ENCODE measurements around the gene GARNL3. TPM values are rescaled to one million over a fixed set of nuclear protein-coding genes. Genes with fewer than 3 reads are reported as not detected.

Gene GARNL3
- total RNA-seq, 1 donor from 2014 or later: 59.1 TPM

GRCh38 chr9:127267793-127268525 lies 3.4 kb downstream of the GARNL3 start:
- no peak for FAIRE-seq
- DNase-seq (ENCODE audit: low spot score in 2 of 2): no peak

- FAIRE-seq (peak; percentile 52), DNase-seq (ENCODE audit: low spot score in 2 of 2) (no peak)
Observed at GRCh38 chr9:127269449-127269848, 4.9 kb downstream of the GARNL3 start.

- no peak for DNase-seq (ENCODE audit: low spot score in 2 of 2)
- FAIRE-seq: no peak
Observed at GRCh38 chr9:127273326-127273725, 8.8 kb downstream of the GARNL3 start.

GRCh38 chr9:127277099-127277498 lies 12.5 kb downstream of the GARNL3 start:
- DNase-seq (ENCODE audit: low spot score in 2 of 2): no peak
- FAIRE-seq: no peak

- no peak for DNase-seq (ENCODE audit: low spot score in 2 of 2)
- FAIRE-seq: peak; percentile 61
Observed at GRCh38 chr9:127277770-127278169, 13.2 kb downstream of the GARNL3 start.

- no peak for DNase-seq (ENCODE audit: low spot score in 2 of 2)
Observed at GRCh38 chr9:127278372-127278771, 13.8 kb downstream of the GARNL3 start.

GRCh38 chr9:127279717-127280285 lies 15.2 kb downstream of the GARNL3 start:
- DNase-seq (ENCODE audit: low spot score in 2 of 2) (no peak), FAIRE-seq (no peak)

More at GRCh38 chr9:127278372-127278771, 13.8 kb downstream of the GARNL3 start:
- FAIRE-seq: no peak

- FAIRE-seq: no peak
- no peak for DNase-seq (ENCODE audit: low spot score in 2 of 2)
Observed at GRCh38 chr9:127280880-127281660, 16.5 kb downstream of the GARNL3 start.

- no peak for FAIRE-seq
- no peak for DNase-seq (ENCODE audit: low spot score in 2 of 2)
Observed at GRCh38 chr9:127281891-127282290, 17.3 kb downstream of the GARNL3 start.

GRCh38 chr9:127282611-127283010 lies 18.0 kb downstream of the GARNL3 start:
- no peak for DNase-seq (ENCODE audit: low spot score in 2 of 2)

GRCh38 chr9:127283135-127283534 lies 18.6 kb downstream of the GARNL3 start:
- DNase-seq (ENCODE audit: low spot score in 2 of 2) (no peak), FAIRE-seq (no peak)

More at GRCh38 chr9:127282611-127283010, 18.0 kb downstream of the GARNL3 start:
- FAIRE-seq: no peak

- DNase-seq (ENCODE audit: low spot score in 2 of 2) (no peak), FAIRE-seq (peak; percentile 24)
Observed at GRCh38 chr9:127283917-127284497, 19.4 kb downstream of the GARNL3 start.

- no peak for FAIRE-seq
- no peak for DNase-seq (ENCODE audit: low spot score in 2 of 2)
Observed at GRCh38 chr9:127285965-127286364, 21.4 kb downstream of the GARNL3 start.

- DNase-seq (ENCODE audit: low spot score in 2 of 2): no peak
- no peak for FAIRE-seq
Observed at GRCh38 chr9:127290561-127291065, 26.0 kb downstream of the GARNL3 start.

- DNase-seq (ENCODE audit: low spot score in 2 of 2) (no peak), FAIRE-seq (no peak)
Observed at GRCh38 chr9:127291246-127291778, 26.7 kb downstream of the GARNL3 start.

- no peak for DNase-seq (ENCODE audit: low spot score in 2 of 2)
- no peak for FAIRE-seq
Observed at GRCh38 chr9:127292415-127292814, 27.8 kb downstream of the GARNL3 start.

GRCh38 chr9:127293328-127293727 lies 28.8 kb downstream of the GARNL3 start:
- FAIRE-seq (no peak), DNase-seq (ENCODE audit: low spot score in 2 of 2) (no peak)

- DNase-seq (ENCODE audit: low spot score in 2 of 2) (no peak), FAIRE-seq (no peak)
Observed at GRCh38 chr9:127293767-127294166, 29.2 kb downstream of the GARNL3 start.

- DNase-seq (ENCODE audit: low spot score in 2 of 2) (no peak), FAIRE-seq (no peak)
Observed at GRCh38 chr9:127295005-127295404, 30.4 kb downstream of the GARNL3 start.

- no peak for FAIRE-seq
- DNase-seq (ENCODE audit: low spot score in 2 of 2): no peak
Observed at GRCh38 chr9:127300886-127301447, 36.4 kb downstream of the GARNL3 start.
